ENCODE results near the gene ERICH6B.
A peak's percentile ranks its signal among the peaks of the same experiment; 100 is the strongest.

The ERICH6B gene

GRCh38 chr13:45540864-45541263 lies 74.7 kb downstream of the ERICH6B start:
- no peak for DNase-seq

DNA sequence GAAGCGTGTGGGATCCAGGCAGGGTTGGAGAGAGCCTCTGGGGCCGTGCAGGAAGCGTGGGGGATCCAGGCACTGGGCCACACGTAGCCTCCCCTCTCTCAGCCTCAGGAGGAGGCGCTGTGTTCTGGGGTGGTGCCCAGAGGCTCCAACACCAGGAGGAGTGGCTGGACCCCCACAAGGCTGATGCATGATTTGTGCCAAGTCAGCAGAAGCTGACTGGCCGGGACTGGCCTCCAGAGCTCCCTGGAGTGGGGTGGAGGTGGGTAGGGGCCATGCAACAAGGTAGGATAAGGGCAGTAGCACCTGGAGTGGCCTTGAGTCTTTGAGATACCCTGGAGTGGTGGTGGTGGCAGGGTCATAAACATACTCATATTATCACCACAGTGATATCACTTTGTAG lies 75.3 kb downstream of the ERICH6B start:
- no peak for DNase-seq

- DNase-seq = no peak
Observed at GRCh38 chr13:45538382-45538781, 77.2 kb downstream of the ERICH6B start.

- no peak for DNase-seq
Observed at GRCh38 chr13:45537516-45537915, 78.0 kb downstream of the ERICH6B start.

- no peak for DNase-seq
Observed at GRCh38 chr13:45536224-45536623, 79.3 kb downstream of the ERICH6B start.

DNA sequence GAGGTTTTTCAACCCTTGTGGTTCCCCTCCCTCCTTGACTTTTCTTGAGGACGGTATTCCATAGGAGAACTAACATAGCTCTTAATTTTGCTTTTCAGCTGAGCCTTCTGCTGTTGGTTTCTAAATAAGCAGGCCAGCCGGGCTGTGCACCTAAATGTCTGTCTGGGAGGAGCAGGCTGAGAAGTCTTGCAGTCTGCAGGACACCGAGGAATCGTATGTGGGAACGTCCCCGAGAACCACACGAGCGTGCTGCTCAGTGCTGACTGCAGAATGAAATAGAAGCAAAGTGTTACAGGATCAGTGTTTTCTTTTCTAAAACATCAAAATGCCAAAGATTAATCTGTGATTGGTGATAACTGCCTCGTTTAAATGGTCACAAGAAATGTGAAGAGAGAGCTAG lies 80.9 kb downstream of the ERICH6B start:
- no peak for DNase-seq

DNA sequence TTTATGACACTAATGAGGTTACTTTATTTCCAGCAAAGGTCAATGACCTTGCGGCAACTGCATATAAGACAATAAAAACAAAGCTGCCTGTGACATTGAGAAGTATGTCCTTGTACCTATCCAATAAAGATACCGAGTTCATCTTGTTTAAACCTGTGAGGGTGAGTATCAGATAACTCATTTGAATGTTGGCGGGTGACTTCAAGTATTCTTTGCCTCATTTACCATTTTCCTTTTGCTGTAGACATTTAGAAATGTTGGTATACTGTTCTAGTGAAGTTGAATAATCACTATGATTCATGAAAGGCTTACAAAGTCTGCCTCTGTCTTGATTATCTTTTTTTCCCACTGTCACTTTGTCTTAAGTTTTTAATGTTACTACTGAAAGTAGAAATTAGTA lies 85.8 kb downstream of the ERICH6B start:
- DNase-seq = no peak

GRCh38 chr13:45527699-45528462 lies 87.7 kb downstream of the ERICH6B start:
- DNase-seq = no peak

DNA sequence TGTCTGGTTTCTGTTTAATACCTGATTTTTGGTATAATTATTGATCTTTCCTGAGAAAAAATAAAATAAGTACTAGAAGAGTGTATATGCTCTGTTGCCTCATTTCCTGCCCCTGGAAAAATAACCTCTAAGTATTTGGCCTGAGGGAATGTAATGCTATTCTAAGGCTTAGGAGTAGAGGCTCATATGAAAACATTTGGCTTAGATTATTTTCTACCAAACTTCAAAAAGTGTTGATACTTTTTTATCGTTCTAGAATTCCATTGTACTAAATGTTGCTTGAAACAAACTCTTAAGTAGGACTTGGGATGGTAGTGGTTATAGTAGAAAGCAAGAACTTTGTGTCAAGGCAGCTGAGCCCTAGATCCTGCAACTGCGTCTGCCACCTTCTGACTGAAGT lies 93.0 kb downstream of the ERICH6B start:
- DNase-seq = no peak

GRCh38 chr13:45521297-45521696 lies 94.2 kb downstream of the ERICH6B start:
- no peak for DNase-seq

GRCh38 chr13:45519493-45519892 lies 96.0 kb downstream of the ERICH6B start:
- no peak for DNase-seq

GRCh38 chr13:45518525-45519245 lies 96.9 kb downstream of the ERICH6B start:
- no peak for DNase-seq

GRCh38 chr13:45516757-45517156 lies 98.8 kb downstream of the ERICH6B start:
- no peak for DNase-seq

DNA sequence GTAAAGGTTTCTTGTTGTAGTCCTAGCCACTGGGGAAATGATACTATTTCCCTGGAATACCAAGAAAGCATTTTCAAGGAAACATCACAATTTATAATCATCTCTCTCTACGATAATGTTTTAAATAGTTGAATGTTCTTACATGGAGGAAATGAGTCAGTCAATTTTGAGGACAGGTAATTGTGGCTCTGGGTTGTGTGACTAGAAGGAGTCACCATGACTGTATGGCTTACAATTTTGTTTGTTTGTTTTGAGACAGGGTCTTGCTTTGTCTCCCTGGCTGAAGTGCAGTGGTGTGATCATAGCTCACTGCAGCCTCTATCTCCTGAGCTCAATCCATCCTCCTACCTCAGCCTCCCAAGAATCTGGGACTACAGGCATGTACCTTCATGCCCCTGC lies 103.4 kb downstream of the ERICH6B start:
- no peak for DNase-seq

DNA sequence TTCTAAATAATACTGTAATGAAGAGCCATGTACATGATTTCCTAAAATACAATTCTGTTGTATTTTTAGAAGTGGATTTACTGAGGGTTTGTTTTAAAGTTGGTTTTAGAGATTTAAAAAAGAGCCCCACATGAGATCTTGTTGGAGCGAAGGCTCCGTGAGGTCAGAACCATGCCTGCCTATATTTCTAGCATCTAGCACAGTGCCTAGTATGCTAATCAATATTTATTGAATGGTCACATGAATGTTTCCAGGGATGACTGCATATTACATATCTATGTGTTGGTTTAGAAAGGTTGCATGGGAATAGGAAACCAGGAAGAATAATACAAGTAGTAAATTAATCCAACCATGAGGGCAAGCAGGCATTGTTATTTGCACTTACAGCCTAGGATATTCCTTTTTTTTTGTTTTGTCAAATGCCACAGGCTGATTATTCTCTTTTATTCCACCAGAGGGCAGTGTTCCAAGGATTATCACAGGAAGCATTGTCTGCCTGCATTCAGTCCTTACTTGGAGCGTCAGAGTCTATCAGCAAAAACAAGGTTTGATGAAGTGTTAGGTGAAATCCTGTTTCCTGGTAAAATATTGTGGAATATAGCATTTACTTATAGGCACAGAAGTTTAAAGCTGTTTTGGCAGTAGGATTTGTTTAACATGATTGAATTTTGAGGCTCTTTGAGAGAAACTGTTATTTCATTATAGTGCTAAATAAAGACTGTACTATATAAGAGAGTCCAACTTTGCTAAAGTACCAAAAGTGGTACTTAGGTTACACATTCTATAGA lies 104.0 kb downstream of the ERICH6B start:
- peak; percentile 75 for DNase-seq

DNA sequence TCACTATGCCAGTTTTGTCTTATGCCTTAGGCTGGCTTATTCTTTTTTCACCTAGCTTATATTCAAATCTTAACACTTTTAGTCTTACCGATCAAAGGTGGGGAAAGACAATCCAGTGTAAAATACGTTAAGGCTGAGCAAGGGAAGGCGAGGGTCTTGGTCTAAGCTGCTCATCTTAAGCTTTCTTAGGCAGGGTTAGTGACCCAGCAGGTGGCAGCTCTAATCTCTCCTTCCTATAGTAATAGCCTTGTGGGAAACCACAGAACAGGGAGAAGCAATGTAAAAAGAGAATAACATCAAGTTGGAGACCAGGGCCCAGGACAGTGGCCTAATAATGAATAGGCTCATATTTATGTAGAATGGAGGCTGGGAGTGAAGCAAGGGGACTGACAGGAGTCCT lies 104.9 kb downstream of the ERICH6B start:
- DNase-seq = no peak

- no peak for DNase-seq
Observed at GRCh38 chr13:45508776-45509175, 106.8 kb downstream of the ERICH6B start.

- no peak for DNase-seq
Observed at GRCh38 chr13:45506811-45507210, 108.7 kb downstream of the ERICH6B start.

GRCh38 chr13:45503658-45504057 lies 111.9 kb downstream of the ERICH6B start:
- DNase-seq = no peak

- no peak for DNase-seq
Observed at GRCh38 chr13:45501175-45501526, 114.4 kb downstream of the ERICH6B start.

DNA sequence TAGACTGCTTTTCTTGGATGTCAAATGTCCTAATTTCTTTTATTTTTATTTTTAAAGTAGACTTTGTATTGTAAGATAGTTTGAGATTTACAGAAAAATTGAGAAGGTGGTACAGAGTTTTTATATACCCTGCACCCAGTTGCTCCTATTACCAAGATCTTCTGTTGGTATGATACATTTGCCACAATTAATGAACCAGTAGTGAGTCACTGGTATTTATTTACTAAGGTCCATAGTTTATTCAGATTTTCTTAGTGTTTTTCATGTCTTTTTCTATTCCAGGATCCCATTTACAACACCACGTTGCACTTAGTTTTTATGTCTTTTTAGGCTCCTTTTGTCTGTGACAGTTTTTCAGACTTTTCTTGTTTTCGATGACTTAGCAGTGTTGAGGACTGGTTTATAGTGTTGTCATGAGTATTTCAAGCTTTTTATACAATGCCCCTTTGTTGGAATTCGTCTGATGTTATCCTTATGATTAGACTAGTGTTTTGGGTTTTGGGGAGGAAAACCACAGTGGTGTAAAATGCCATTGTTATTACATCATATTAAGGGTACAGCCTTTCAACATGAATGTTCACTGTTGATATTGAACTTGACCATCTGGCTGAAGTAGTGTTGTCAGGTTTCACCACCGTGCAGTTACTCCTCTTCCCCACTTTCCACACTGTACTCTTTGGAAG lies 114.9 kb downstream of the ERICH6B start:
- no peak for DNase-seq

DNA sequence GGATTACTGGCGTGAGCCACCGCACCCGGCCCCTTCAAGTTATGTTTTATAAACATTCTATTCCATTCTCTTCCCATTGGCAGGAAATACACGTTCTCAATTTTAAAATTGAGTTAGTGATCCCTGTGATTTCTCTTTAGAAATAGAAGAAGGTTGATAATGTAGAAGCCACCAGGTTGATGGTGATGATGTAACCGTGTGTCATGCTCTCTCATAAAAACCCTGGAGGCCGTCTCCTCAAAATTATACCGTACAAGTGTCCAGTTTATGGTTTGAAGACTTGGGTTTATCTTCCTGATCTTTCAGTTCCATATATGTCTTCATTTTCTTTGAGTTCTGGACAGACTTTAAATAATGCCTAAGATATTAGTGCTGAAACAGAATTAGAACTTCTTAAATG lies 118.6 kb downstream of the ERICH6B start:
- DNase-seq = no peak

GRCh38 chr13:45492538-45492937 lies 123.0 kb downstream of the ERICH6B start:
- no peak for DNase-seq
